Measurements from ENCODE around the gene CYBA.

DNA sequence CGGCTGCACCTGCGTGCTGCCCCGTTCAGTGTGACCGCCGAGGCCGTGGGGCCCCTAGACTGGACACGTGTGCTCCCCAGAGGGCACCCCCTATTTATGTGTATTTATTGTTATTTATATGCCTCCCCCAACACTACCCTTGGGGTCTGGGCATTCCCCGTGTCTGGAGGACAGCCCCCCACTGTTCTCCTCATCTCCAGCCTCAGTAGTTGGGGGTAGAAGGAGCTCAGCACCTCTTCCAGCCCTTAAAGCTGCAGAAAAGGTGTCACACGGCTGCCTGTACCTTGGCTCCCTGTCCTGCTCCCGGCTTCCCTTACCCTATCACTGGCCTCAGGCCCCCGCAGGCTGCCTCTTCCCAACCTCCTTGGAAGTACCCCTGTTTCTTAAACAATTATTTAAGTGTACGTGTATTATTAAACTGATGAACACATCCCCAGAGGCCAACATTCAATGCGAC lies 10.8 kb downstream of the CYBA start:
- TF ChIP-seq, protein P1, sequence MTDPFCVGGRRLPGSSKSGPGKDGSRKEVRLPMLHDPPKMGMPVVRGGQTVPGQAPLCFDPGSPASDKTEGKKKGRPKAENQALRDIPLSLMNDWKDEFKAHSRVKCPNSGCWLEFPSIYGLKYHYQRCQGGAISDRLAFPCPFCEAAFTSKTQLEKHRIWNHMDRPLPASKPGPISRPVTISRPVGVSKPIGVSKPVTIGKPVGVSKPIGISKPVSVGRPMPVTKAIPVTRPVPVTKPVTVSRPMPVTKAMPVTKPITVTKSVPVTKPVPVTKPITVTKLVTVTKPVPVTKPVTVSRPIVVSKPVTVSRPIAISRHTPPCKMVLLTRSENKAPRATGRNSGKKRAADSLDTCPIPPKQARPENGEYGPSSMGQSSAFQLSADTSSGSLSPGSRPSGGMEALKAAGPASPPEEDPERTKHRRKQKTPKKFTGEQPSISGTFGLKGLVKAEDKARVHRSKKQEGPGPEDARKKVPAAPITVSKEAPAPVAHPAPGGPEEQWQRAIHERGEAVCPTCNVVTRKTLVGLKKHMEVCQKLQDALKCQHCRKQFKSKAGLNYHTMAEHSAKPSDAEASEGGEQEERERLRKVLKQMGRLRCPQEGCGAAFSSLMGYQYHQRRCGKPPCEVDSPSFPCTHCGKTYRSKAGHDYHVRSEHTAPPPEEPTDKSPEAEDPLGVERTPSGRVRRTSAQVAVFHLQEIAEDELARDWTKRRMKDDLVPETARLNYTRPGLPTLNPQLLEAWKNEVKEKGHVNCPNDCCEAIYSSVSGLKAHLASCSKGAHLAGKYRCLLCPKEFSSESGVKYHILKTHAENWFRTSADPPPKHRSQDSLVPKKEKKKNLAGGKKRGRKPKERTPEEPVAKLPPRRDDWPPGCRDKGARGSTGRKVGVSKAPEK (CRISPR knock-in tag; IDR thresholded peaks at IDR 0.05; ENCODE audit: borderline replicate concordance), result 0 out of 2 replicates have a peak, but pooled peaks have one; percentile 15
- TF ChIP-seq, protein P2, sequence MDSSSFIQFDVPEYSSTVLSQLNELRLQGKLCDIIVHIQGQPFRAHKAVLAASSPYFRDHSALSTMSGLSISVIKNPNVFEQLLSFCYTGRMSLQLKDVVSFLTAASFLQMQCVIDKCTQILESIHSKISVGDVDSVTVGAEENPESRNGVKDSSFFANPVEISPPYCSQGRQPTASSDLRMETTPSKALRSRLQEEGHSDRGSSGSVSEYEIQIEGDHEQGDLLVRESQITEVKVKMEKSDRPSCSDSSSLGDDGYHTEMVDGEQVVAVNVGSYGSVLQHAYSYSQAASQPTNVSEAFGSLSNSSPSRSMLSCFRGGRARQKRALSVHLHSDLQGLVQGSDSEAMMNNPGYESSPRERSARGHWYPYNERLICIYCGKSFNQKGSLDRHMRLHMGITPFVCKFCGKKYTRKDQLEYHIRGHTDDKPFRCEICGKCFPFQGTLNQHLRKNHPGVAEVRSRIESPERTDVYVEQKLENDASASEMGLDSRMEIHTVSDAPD (CRISPR knock-in tag; IDR thresholded peaks at IDR 0.05), result no peak
- TF ChIP-seq, protein P3, sequence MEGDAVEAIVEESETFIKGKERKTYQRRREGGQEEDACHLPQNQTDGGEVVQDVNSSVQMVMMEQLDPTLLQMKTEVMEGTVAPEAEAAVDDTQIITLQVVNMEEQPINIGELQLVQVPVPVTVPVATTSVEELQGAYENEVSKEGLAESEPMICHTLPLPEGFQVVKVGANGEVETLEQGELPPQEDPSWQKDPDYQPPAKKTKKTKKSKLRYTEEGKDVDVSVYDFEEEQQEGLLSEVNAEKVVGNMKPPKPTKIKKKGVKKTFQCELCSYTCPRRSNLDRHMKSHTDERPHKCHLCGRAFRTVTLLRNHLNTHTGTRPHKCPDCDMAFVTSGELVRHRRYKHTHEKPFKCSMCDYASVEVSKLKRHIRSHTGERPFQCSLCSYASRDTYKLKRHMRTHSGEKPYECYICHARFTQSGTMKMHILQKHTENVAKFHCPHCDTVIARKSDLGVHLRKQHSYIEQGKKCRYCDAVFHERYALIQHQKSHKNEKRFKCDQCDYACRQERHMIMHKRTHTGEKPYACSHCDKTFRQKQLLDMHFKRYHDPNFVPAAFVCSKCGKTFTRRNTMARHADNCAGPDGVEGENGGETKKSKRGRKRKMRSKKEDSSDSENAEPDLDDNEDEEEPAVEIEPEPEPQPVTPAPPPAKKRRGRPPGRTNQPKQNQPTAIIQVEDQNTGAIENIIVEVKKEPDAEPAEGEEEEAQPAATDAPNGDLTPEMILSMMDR (CRISPR knock-in tag; IDR thresholded peaks at IDR 0.05), result no peak
- TF ChIP-seq, protein P4, sequence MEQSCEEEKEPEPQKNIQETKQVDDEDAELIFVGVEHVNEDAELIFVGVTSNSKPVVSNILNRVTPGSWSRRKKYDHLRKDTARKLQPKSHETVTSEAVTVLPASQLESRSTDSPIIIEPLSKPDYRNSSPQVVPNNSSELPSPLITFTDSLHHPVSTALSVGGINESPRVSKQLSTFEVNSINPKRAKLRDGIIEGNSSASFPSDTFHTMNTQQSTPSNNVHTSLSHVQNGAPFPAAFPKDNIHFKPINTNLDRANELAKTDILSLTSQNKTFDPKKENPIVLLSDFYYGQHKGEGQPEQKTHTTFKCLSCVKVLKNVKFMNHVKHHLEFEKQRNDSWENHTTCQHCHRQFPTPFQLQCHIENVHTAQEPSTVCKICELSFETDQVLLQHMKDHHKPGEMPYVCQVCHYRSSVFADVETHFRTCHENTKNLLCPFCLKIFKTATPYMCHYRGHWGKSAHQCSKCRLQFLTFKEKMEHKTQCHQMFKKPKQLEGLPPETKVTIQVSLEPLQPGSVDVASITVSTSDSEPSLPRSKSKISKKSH (CRISPR knock-in tag; IDR thresholded peaks at IDR 0.05; ENCODE audit: borderline replicate concordance), result no peak
